ENCODE measurements around the gene GRIA1.

The GRIA1 gene

GRCh38 chr5:153659039-153659736 lies 168.7 kb downstream of the GRIA1 start:
- DNase-seq (ENCODE audit: low read depth), result no peak

- no peak for DNase-seq (ENCODE audit: low read depth)
Observed at GRCh38 chr5:153660919-153661318, 170.4 kb downstream of the GRIA1 start.

GRCh38 chr5:153661897-153662296 lies 171.4 kb downstream of the GRIA1 start:
- no peak for DNase-seq (ENCODE audit: low read depth)

GRCh38 chr5:153670101-153670500 lies 179.6 kb downstream of the GRIA1 start:
- DNase-seq (ENCODE audit: low read depth), result no peak

- DNase-seq (ENCODE audit: low read depth), result no peak
Observed at GRCh38 chr5:153671653-153672346, 181.3 kb downstream of the GRIA1 start.

GRCh38 chr5:153672347-153673090 lies 182.0 kb downstream of the GRIA1 start:
- DNase-seq (ENCODE audit: low read depth), result no peak

- DNase-seq (ENCODE audit: low read depth), result no peak
Observed at GRCh38 chr5:153674356-153674755, 183.9 kb downstream of the GRIA1 start.

- DNase-seq (ENCODE audit: low read depth), result no peak
Observed at GRCh38 chr5:153676406-153676805, 185.9 kb downstream of the GRIA1 start.

- DNase-seq (ENCODE audit: low read depth), result no peak
Observed at GRCh38 chr5:153676821-153677220, 186.4 kb downstream of the GRIA1 start.

- no peak for DNase-seq (ENCODE audit: low read depth)
Observed at GRCh38 chr5:153678617-153679329, 188.3 kb downstream of the GRIA1 start.

GRCh38 chr5:153690236-153690635 lies 199.8 kb downstream of the GRIA1 start:
- no peak for DNase-seq (ENCODE audit: low read depth)

GRCh38 chr5:153696256-153696655 lies 205.8 kb downstream of the GRIA1 start:
- DNase-seq (ENCODE audit: low read depth), result no peak

GRCh38 chr5:153699035-153699434 lies 208.6 kb downstream of the GRIA1 start:
- DNase-seq (ENCODE audit: low read depth), result no peak

GRCh38 chr5:153700940-153701339 lies 210.5 kb downstream of the GRIA1 start:
- DNase-seq (ENCODE audit: low read depth), result no peak

- no peak for DNase-seq (ENCODE audit: low read depth)
Observed at GRCh38 chr5:153702265-153702664, 211.8 kb downstream of the GRIA1 start.

- no peak for DNase-seq (ENCODE audit: low read depth)
Observed at GRCh38 chr5:153704110-153704509, 213.6 kb downstream of the GRIA1 start.

- DNase-seq (ENCODE audit: low read depth), result no peak
Observed at GRCh38 chr5:153707626-153708025, 217.2 kb downstream of the GRIA1 start.

GRCh38 chr5:153711755-153712154 lies 221.3 kb downstream of the GRIA1 start:
- DNase-seq (ENCODE audit: low read depth), result no peak

- DNase-seq (ENCODE audit: low read depth), result no peak
Observed at GRCh38 chr5:153712946-153713345, 222.5 kb downstream of the GRIA1 start.

- no peak for DNase-seq (ENCODE audit: low read depth)
Observed at GRCh38 chr5:153713943-153714342, 223.5 kb downstream of the GRIA1 start.

- DNase-seq (ENCODE audit: low read depth), result no peak
Observed at GRCh38 chr5:153714798-153715197, 224.3 kb downstream of the GRIA1 start.

- no peak for DNase-seq (ENCODE audit: low read depth)
Observed at GRCh38 chr5:153717287-153717686, 226.8 kb downstream of the GRIA1 start.

Measured in T-helper 22 cell (primary cell).